Measurements from ENCODE around the gene DNAI1. TPM values are rescaled to one million over a fixed set of nuclear protein-coding genes. Genes with fewer than 3 reads are reported as not detected.

The DNAI1 gene
- polyA plus RNA-seq, 1 experiment, result not detected

- ChIA-PET POLR2A (no interaction called here), CTCF (interaction anchor here (1.2 kb wide), 1 partner anchor 35 kb away, joined by 3 read pairs; no protein-coding TSS in a partner anchor)
- TF ChIP-seq, protein P1, sequence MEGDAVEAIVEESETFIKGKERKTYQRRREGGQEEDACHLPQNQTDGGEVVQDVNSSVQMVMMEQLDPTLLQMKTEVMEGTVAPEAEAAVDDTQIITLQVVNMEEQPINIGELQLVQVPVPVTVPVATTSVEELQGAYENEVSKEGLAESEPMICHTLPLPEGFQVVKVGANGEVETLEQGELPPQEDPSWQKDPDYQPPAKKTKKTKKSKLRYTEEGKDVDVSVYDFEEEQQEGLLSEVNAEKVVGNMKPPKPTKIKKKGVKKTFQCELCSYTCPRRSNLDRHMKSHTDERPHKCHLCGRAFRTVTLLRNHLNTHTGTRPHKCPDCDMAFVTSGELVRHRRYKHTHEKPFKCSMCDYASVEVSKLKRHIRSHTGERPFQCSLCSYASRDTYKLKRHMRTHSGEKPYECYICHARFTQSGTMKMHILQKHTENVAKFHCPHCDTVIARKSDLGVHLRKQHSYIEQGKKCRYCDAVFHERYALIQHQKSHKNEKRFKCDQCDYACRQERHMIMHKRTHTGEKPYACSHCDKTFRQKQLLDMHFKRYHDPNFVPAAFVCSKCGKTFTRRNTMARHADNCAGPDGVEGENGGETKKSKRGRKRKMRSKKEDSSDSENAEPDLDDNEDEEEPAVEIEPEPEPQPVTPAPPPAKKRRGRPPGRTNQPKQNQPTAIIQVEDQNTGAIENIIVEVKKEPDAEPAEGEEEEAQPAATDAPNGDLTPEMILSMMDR (IDR thresholded peaks at IDR 0.05; ENCODE audit: insufficient read depth, low read depth, low read length), result no peak
- no peak overlapping the region for H3K4me3 ChIP-seq (ENCODE audit: low read depth, low read length)
- no peaks in the 10 kb centered on the region for H3K36me3 ChIP-seq (ENCODE audit: control insufficient read depth, insufficient read depth, low read length)
- peaks cover 14% of the 10 kb centered on the region for H3K27me3 ChIP-seq (ENCODE audit: control insufficient read depth, insufficient read depth, low read length)
- no peak for DNase-seq (ENCODE audit: low read depth)
These were observed 109.5 kb downstream of the DNAI1 start for GRCh38 chr9:34568133-34568532.

GRCh38 chr9:34568774-34569173, 110.2 kb downstream of the DNAI1 start:
- no peak overlapping the region for H3K4me3 ChIP-seq (ENCODE audit: low read depth, low read length)
- ChIA-PET POLR2A (no interaction called here), CTCF (interaction anchor here (0.8 kb wide), 1 partner anchor 165 kb away, joined by 3 read pairs; no protein-coding TSS in a partner anchor)
- DNase-seq (ENCODE audit: low read depth), result no peak
- peaks cover 14% of the 10 kb centered on the region for H3K27me3 ChIP-seq (ENCODE audit: control insufficient read depth, insufficient read depth, low read length)
- no peaks in the 10 kb centered on the region for H3K36me3 ChIP-seq (ENCODE audit: control insufficient read depth, insufficient read depth, low read length)
- TF ChIP-seq, protein P1 (IDR thresholded peaks at IDR 0.05; ENCODE audit: insufficient read depth, low read depth, low read length), result no peak

GRCh38 chr9:34570376-34570775, 111.8 kb downstream of the DNAI1 start:
- ChIA-PET CTCF (interaction anchor here (0.6 to 1.5 kb wide), 4 partner anchors 8 to 161 kb away, joined by 3 to 5 read pairs (median 4); no protein-coding TSS in a partner anchor), POLR2A (no interaction called here)
- Histone ChIP-seq H3K4me3 (ENCODE audit: low read depth, low read length) (no peak overlapping the region), H3K36me3 (ENCODE audit: control insufficient read depth, insufficient read depth, low read length) (no peaks in the 10 kb centered on the region), H3K27me3 (ENCODE audit: control insufficient read depth, insufficient read depth, low read length) (peaks cover 16% of the 10 kb centered on the region)
- TF ChIP-seq, protein P1 (IDR thresholded peaks at IDR 0.05; ENCODE audit: insufficient read depth, low read depth, low read length), result no peak
- DNase-seq (ENCODE audit: low read depth), result no peak

Small RNA genes lying within 50 kb of the gene (small RNA-seq; reads per million reads assigned to genes)
- gene RN7SKP24 (ENCODE audit: insufficient read length, low read depth, low replicate concordance), result not detected

Other genes with a start within 250 kb of the DNAI1 start
- 1.6 and 1.9 TPM in 2 replicates for gene KIF24, start 129.5 kb upstream of the DNAI1 start, polyA plus RNA-seq (2011; rRNA removed)
- 37.8 and 39.5 TPM in 2 replicates for gene NUDT2, start 129.2 kb upstream of the DNAI1 start, polyA plus RNA-seq (2011; rRNA removed)
- gene MYORG, start 81.9 kb upstream of the DNAI1 start, polyA plus RNA-seq (2011; rRNA removed), result 0.21 and 0.22 TPM in 2 replicates
- 10.7 and 17.8 TPM in 2 replicates for gene FAM219A, start 235 bp upstream of the DNAI1 start, polyA plus RNA-seq (2011; rRNA removed)
- gene ENHO, start 64.2 kb downstream of the DNAI1 start, polyA plus RNA-seq (2011; rRNA removed), result 0.11 TPM in 1 of 2 replicates, not detected in the other
- 0.09 TPM in 1 of 2 replicates, not detected in the other for gene CNTFR, start 130.9 kb downstream of the DNAI1 start, polyA plus RNA-seq (2011; rRNA removed)
- gene RPP25L, start 153.3 kb downstream of the DNAI1 start, polyA plus RNA-seq (2011; rRNA removed), result 32.9 and 38.8 TPM in 2 replicates
- gene DCTN3, start 161.7 kb downstream of the DNAI1 start, polyA plus RNA-seq (2011; rRNA removed), result 74.7 and 149 TPM in 2 replicates
- not detected in 2 replicates for gene ARID3C, start 170.3 kb downstream of the DNAI1 start, polyA plus RNA-seq (2011; rRNA removed)
- gene SIGMAR1, start 179.0 kb downstream of the DNAI1 start, polyA plus RNA-seq (2011; rRNA removed), result 65.4 and 95.5 TPM in 2 replicates
- gene GALT, start 187.9 kb downstream of the DNAI1 start, polyA plus RNA-seq (2011; rRNA removed), result 26.6 and 41.5 TPM in 2 replicates
- 21.8 and 38.4 TPM in 2 replicates for gene IL11RA, start 193.4 kb downstream of the DNAI1 start, polyA plus RNA-seq (2011; rRNA removed)
- gene CCL27, start 203.9 kb downstream of the DNAI1 start, polyA plus RNA-seq (2011; rRNA removed), result 0.11 and 0.12 TPM in 2 replicates
- gene CCL19, start 232.5 kb downstream of the DNAI1 start, polyA plus RNA-seq (2011; rRNA removed), result not detected in 2 replicates